HG03442 (cell line): ENCODE data around the gene ZDHHC24.

Source experiments
- ATAC-seq: cut with Tn5 transposase; IDR thresholded peaks from one replicate; pipeline ENCODE4 v1.9.1; 2021; ENCODE audit warnings: mild to moderate bottlenecking, moderate library complexity; ENCODE audit not compliant: unreplicated experiment

Gene ZDHHC24

DNA sequence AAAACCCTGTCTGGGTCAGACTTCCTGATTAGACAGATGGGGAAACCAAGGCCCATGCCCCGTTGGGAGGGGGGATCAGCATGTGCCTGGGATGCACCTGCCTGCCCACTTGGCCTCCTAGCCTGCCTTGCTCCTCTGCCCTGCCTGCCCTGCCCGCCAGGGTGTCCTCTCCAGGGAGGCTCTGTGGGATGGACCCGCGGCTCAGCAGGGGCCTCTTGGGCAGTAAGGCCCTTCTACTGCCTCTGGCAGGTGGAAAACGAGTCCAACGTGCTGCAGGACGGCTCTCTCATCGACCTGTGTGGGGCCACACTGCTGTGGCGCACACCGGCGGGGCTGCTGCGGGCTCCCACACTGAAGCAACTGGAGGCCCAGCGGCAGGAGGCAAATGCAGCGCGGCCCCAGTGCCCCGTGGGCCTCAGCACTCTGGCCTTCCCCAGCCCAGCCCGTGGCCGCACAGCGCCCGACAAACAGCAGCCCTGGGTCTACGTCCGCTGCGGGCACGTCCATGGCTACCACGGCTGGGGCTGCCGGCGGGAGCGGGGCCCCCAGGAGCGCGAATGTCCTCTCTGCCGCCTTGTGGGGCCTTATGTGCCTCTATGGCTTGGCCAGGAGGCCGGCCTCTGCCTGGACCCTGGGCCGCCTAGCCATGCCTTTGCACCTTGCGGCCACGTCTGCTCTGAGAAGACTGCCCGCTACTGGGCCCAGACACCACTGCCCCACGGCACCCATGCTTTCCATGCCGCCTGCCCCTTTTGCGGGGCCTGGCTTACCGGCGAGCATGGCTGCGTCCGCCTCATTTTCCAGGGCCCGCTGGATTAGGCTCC is 70.3 kb downstream of the ZDHHC24 start:
- ATAC-seq, result no peak

- ATAC-seq, result no peak
Observed at GRCh38 chr11:66473608-66474515, 72.0 kb downstream of the ZDHHC24 start.

DNA sequence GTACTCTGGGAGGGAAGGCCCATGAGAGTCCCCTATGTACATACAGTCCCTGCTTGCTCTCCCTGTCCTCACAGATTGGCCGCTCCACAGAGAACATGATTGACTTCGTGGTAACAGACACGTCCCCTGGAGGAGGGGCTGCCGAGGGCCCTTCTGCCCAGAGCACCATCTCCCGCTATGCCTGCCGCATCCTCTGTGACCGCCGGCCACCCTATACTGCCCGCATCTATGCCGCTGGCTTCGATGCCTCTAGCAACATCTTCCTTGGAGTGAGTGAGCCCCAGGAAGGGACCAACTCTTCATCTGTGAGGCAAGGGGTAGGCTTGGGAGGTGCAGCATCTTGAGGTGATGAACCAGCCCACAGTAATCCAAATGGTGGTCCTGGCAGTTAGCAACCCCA is 72.7 kb downstream of the ZDHHC24 start:
- ATAC-seq, result no peak

- ATAC-seq, result no peak
Observed at GRCh38 chr11:66472054-66472453, 73.8 kb downstream of the ZDHHC24 start.

DNA sequence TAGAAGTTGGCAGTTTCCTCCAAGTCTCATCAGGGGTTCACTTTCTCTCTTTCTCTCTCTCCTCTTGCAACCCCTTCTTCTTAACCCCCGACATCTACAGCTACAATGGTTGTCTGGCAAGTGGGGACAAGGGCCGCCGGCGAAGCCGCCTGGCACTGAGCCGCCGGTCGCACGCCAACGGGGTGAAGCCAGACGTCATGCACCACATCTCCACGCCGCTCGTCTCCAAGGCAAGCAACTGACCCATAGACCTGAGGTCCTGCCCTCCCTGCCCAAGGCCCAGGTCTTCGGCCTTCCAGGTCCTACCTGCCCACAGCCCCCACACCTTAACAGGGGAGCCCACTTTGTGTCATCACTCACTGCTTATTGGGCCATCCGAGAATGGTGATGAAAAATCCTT is 74.7 kb downstream of the ZDHHC24 start:
- no peak for ATAC-seq
